SK-N-SH (cell line): ENCODE data around the gene ETNK2. TPM values are rescaled to one million over a fixed set of nuclear protein-coding genes. Genes with fewer than 3 reads are reported as not detected.

ENCODE experiments used
- CTCF ChIA-PET: fragments of 300-600, 350-600 bp; formaldehyde crosslinking; extraction: SDS; loops from one replicate; lab custom pipeline; 2021; lab: Yijun Ruan, JAX
- POLR2A ChIA-PET: fragments of 350-600 bp; sonication (Branson Sonifier 250); formaldehyde crosslinking; extraction: SDS; loops from one replicate; lab custom pipeline; 2020; ENCODE audit warnings: antibody characterized with exemption, inconsistent platforms; lab: Yijun Ruan, JAX
- DNase-seq: peaks from one replicate; pipeline ENCODE4 v3.0.0; 2012
- H2AFZ ChIP-seq: fragments of 200-600 bp; sonication (generic); 2 replicates; pipeline ENCODE4 v1.8.1; 2016; ENCODE audit warnings: antibody characterized with exemption, mild to moderate bottlenecking, low read depth
- H3F3A ChIP-seq: fragments of 200-600 bp; sonication (generic); replicated peaks from 2 replicates; pipeline ENCODE3; 2016; ENCODE audit warnings: antibody characterized with exemption, mild to moderate bottlenecking; ENCODE audit not compliant: insufficient read depth
- H3K27ac ChIP-seq, 2 experiments: fragments of 200-500 bp in 1 of 2; fragments of 200-600 bp in 1 of 2; sonication (Bioruptor generic) in 1 of 2; sonication (generic), shearing (Covaris generic) in 1 of 2; 2 replicates each; pipeline versions ENCODE4 v1.5.1 to v1.6.1; 2014 to 2016; ENCODE audit warnings: low read depth in 2 of 2, inconsistent platforms in 1 of 2, low read length in 1 of 2, mild to moderate bottlenecking in 1 of 2, mixed read lengths in 1 of 2
- H3K27me3 ChIP-seq: fragments of 200-600 bp; sonication (generic), shearing (Covaris generic); 2 replicates; pipeline ENCODE4 v1.6.1; 2016; ENCODE audit warnings: mixed run types; ENCODE audit not compliant: insufficient read depth
- H3K36me3 ChIP-seq, 2 experiments: fragments of 200-500 bp in 1 of 2; fragments of 200-600 bp in 1 of 2; sonication (Bioruptor generic) in 1 of 2; sonication (generic) in 1 of 2; replicated peaks in 1 of 2; 2 replicates each; pipeline versions ENCODE3 to v1.5.1; 2014 to 2016; ENCODE audit warnings: low read length in 1 of 2, mild to moderate bottlenecking in 1 of 2; ENCODE audit not compliant: insufficient read depth in 2 of 2, control insufficient read depth in 1 of 2
- H3K4me1 ChIP-seq, 2 experiments: fragments of 200-500 bp in 1 of 2; fragments of 200-600 bp in 1 of 2; sonication (Bioruptor generic) in 1 of 2; sonication (generic), shearing (Covaris generic) in 1 of 2; 2 replicates each; pipeline versions ENCODE4 v1.5.1 to v1.6.1; 2014 to 2016; ENCODE audit warnings: low read depth in 1 of 2, low read length in 1 of 2, mixed run types in 1 of 2; ENCODE audit not compliant: insufficient read depth in 2 of 2, control insufficient read depth in 1 of 2
- H3K4me2 ChIP-seq: fragments of 200-600 bp; sonication (generic), shearing (Covaris generic); 2 replicates; pipeline ENCODE4 v1.6.1; 2017; ENCODE audit warnings: mixed run types
- H3K4me3 ChIP-seq, 2 experiments: fragments of 200-500 bp in 1 of 2; fragments of 200-600 bp in 1 of 2; sonication (Bioruptor generic) in 1 of 2; sonication (generic), shearing (Covaris generic) in 1 of 2; 2 replicates each; pipeline versions ENCODE4 v1.5.1 to v1.8.1; 2014 to 2016; ENCODE audit warnings: low read depth in 2 of 2, inconsistent platforms in 1 of 2, low read length in 1 of 2, mild to moderate bottlenecking in 1 of 2, mixed read lengths in 1 of 2, moderate library complexity in 1 of 2
- H3K79me2 ChIP-seq: fragments of 200-600 bp; sonication (generic); 2 replicates; pipeline ENCODE4 v1.8.1; 2017; ENCODE audit warnings: mild to moderate bottlenecking; ENCODE audit not compliant: insufficient read depth
- H3K9ac ChIP-seq: fragments of 200-600 bp; sonication (generic); 2 replicates; pipeline ENCODE4 v1.6.1; 2017; ENCODE audit warnings: mixed run types
- H3K9me2 ChIP-seq: fragments of 200-600 bp; sonication (generic); 2 replicates; pipeline ENCODE4 v1.6.1; 2017; ENCODE audit warnings: mixed run types
- H3K9me3 ChIP-seq: fragments of 200-600 bp; sonication (generic); 2 replicates; pipeline ENCODE4 v1.6.1; 2017; ENCODE audit warnings: mixed run types, mild to moderate bottlenecking, moderate library complexity
- H4K20me1 ChIP-seq: fragments of 200-600 bp; sonication (generic); 2 replicates; pipeline ENCODE4 v1.6.1; 2017; ENCODE audit warnings: mild to moderate bottlenecking, mixed run types; ENCODE audit not compliant: insufficient read depth
- CHD2 ChIP-seq: fragments of 150-350 bp; IDR thresholded peaks from 2 replicates; pipeline ENCODE4 v1.6.1; 2018; ENCODE audit warnings: low read length; ENCODE audit not compliant: partially characterized antibody
- CTCF ChIP-seq: fragments of 200-600 bp; sonication (generic); IDR thresholded peaks from 2 replicates; pipeline ENCODE4 v1.6.1; 2017; ENCODE audit warnings: antibody characterized with exemption, mild to moderate bottlenecking, moderate library complexity
- EP300 ChIP-seq, 2 experiments: IDR thresholded peaks; 2 replicates each; pipeline versions ENCODE4 v1.4.0 to v1.6.1; 2012; ENCODE audit warnings: borderline replicate concordance in 1 of 2, low read depth in 1 of 2, low read length in 1 of 2
- FOSL2 ChIP-seq: IDR thresholded peaks from 2 replicates; pipeline ENCODE4 v1.4.0; 2012; ENCODE audit warnings: low read depth, mild to moderate bottlenecking, moderate library complexity, borderline replicate concordance
- GATA2 ChIP-seq: sonication (generic); formaldehyde crosslinking; IDR thresholded peaks from 2 replicates; pipeline ENCODE4 v1.5.0; 2020; ENCODE audit warnings: mild to moderate bottlenecking, missing genetic modification reagents
- MAX ChIP-seq: IDR thresholded peaks from 2 replicates; pipeline ENCODE4 v1.4.0; 2012; ENCODE audit warnings: low read depth
- NRF1 ChIP-seq: IDR thresholded peaks from 2 replicates; pipeline ENCODE4 v1.6.1; 2012; ENCODE audit warnings: low read depth, mild to moderate bottlenecking, low read length
- PBX3 ChIP-seq: IDR thresholded peaks from 2 replicates; pipeline ENCODE4; 2012
- POLR2AphosphoS5 ChIP-seq: IDR thresholded peaks from 2 replicates; pipeline ENCODE4 v1.6.1; 2012; ENCODE audit warnings: low read depth, low read length
- RAD21 ChIP-seq: IDR thresholded peaks from 2 replicates; pipeline ENCODE4 v1.6.1; 2012; ENCODE audit warnings: mild to moderate bottlenecking, low read length
- RCOR1 ChIP-seq: fragments of 150-350 bp; IDR thresholded peaks from 2 replicates; pipeline ENCODE4 v1.6.1; 2017; ENCODE audit warnings: antibody characterized with exemption, low read length
- RFX5 ChIP-seq: IDR thresholded peaks from 2 replicates; pipeline ENCODE4 v1.6.1; 2012; ENCODE audit warnings: mild to moderate bottlenecking, improper control_type of control experiment, low read length
- RXRA ChIP-seq: IDR thresholded peaks from 2 replicates; pipeline ENCODE4 v1.4.0; 2012; ENCODE audit warnings: low read depth, mild to moderate bottlenecking, borderline replicate concordance
- TAF1 ChIP-seq: IDR thresholded peaks from 2 replicates; pipeline ENCODE4 v1.6.1; 2012; ENCODE audit warnings: low read depth, mild to moderate bottlenecking, low read length, moderate library complexity, borderline replicate concordance
- USF2 ChIP-seq: fragments of 150-350 bp; IDR thresholded peaks from 2 replicates; pipeline ENCODE4 v1.6.1; 2017; ENCODE audit warnings: antibody characterized with exemption, low read length, low read depth, borderline replicate concordance
- YY1 ChIP-seq: IDR thresholded peaks from 2 replicates; pipeline ENCODE4 v1.4.0; 2012; ENCODE audit warnings: low read depth, mild to moderate bottlenecking
- ZBTB33 ChIP-seq: IDR thresholded peaks from 2 replicates; pipeline ENCODE4 v1.4.0; 2012; ENCODE audit warnings: low read depth, borderline replicate concordance
- WGBS: methylation state at CpG from one replicate; pipeline ENCODE4 v1.1.6; 2017; ENCODE audit warnings: low lambda C conversion rate; 5-methylcytosine and 5-hydroxymethylcytosine counted together
- polyA plus RNA-seq, 3 experiments: library from polyadenylated mRNA; depleted of rRNA; stranded (reverse); fragments of >200 nt; gene quantifications; 2 replicates each; pipeline ENCODE4 v1.2.3, GENCODE V29; 2012

ETNK2 gene
- polyA plus RNA-seq, 1 of the 3 experiments (the other 2 are of a cell fraction), result 16.1 TPM

GRCh38 chr1:204149107-204149506 lies 2.7 kb downstream of the ETNK2 start:
- H3F3A ChIP-seq, result no peaks in the 10 kb centered on the region
- H2AFZ ChIP-seq, result no peak overlapping the region
- no peaks in the 10 kb centered on the region for H3K9me3 ChIP-seq
- no peak for DNase-seq
- no peak overlapping the region for H3K4me3 ChIP-seq
- H3K4me1 ChIP-seq, result peaks cover 3 to 19% of the 10 kb centered on the region in 2 experiments; a peak in 1 of 4 replicates
- CTCF ChIA-PET, result interaction anchor here (1.2 to 7.2 kb wide), 5 partner anchors 13 to 278 kb away, joined by 3 to 51 read pairs (median 31); no protein-coding TSS in a partner anchor
- no peak overlapping the region for H3K27ac ChIP-seq
- peaks cover 0 to 4% of the 10 kb centered on the region in 2 experiments for H3K36me3 ChIP-seq
- no peak overlapping the region for H3K4me2 ChIP-seq
- no peaks in the 10 kb centered on the region for H3K79me2 ChIP-seq
- POLR2A ChIA-PET, result no interaction called here
- TF ChIP-seq RXRA, result no peak
- no peak for TF ChIP-seq RFX5
- TF ChIP-seq POLR2AphosphoS5, result no peak
- H3K9me2 ChIP-seq, result no peaks in the 10 kb centered on the region
- 91% methylated on average over 2 of the region's 2 CpGs for WGBS
- H4K20me1 ChIP-seq, result no peaks in the 10 kb centered on the region
- no peak overlapping the region for H3K9ac ChIP-seq
- H3K27me3 ChIP-seq, result no peaks in the 10 kb centered on the region

GRCh38 chr1:204147406-204148383 lies 4.1 kb downstream of the ETNK2 start:
- ChIA-PET CTCF (interaction anchor here (0.6 to 7.2 kb wide), 4 partner anchors 15 to 288 kb away, joined by 3 to 51 read pairs (median 34); no protein-coding TSS in a partner anchor), POLR2A (no interaction called here)
- H3K27me3 ChIP-seq, result no peaks in the 10 kb centered on the region
- 84% methylated on average over 13 of the region's 13 CpGs for WGBS
- H3K4me2 ChIP-seq, result no peak overlapping the region
- H4K20me1 ChIP-seq, result no peaks in the 10 kb centered on the region
- H3F3A ChIP-seq, result no peaks in the 10 kb centered on the region
- peaks cover 0 to 4% of the 10 kb centered on the region in 2 experiments for H3K36me3 ChIP-seq
- no peaks in the 10 kb centered on the region for H3K9me3 ChIP-seq
- DNase-seq, result no peak
- H2AFZ ChIP-seq, result no peak overlapping the region
- no peak overlapping the region for H3K27ac ChIP-seq
- no peak overlapping the region for H3K9ac ChIP-seq
- H3K79me2 ChIP-seq, result no peaks in the 10 kb centered on the region
- H3K4me1 ChIP-seq, result peaks cover 2 to 16% of the 10 kb centered on the region in 2 experiments; a peak in 1 of 4 replicates
- no peak for TF ChIP-seq CTCF
- TF ChIP-seq FOSL2, result no peak
- TF ChIP-seq RAD21, result no peak
- TF ChIP-seq YY1, result no peak
- TF ChIP-seq CHD2, result no peak
- no peak for TF ChIP-seq TAF1
- no peak for TF ChIP-seq NRF1
- no peak for TF ChIP-seq PBX3
- TF ChIP-seq ZBTB33, result no peak
- TF ChIP-seq RCOR1, result no peak
- no peak for TF ChIP-seq MAX
- TF ChIP-seq RFX5, result no peak
- TF ChIP-seq USF2, result no peak
- TF ChIP-seq GATA2 (CRISPR knock-in tag), result no peak
- TF ChIP-seq EP300 (IDR thresholded peaks at IDR 0.05; ENCODE audit: borderline replicate concordance in 1 of 2, low read depth in 1 of 2, low read length in 1 of 2), result no peak
- no peaks in the 10 kb centered on the region for H3K9me2 ChIP-seq
- H3K4me3 ChIP-seq, result no peak overlapping the region
